Effector CD4-positive, alpha-beta T cell (primary cell): ENCODE data around the gene C9. TPM values are rescaled to one million over a fixed set of nuclear protein-coding genes. Genes with fewer than 3 reads are reported as not detected.
"Not testable (repeated sequence)": the region's sequence is repeated elsewhere in the genome, so short reads cannot be mapped to it uniquely, and the experiment has no call there.

Experiments
- DNase-seq: peaks from one replicate; pipeline ENCODE4 v3.0.0-alpha.2; 2020
- total RNA-seq: gene quantifications from one replicate; lab custom pipeline; 2026; lab: John Stamatoyannopoulos, UW

The C9 gene
- not detected for total RNA-seq

DNA sequence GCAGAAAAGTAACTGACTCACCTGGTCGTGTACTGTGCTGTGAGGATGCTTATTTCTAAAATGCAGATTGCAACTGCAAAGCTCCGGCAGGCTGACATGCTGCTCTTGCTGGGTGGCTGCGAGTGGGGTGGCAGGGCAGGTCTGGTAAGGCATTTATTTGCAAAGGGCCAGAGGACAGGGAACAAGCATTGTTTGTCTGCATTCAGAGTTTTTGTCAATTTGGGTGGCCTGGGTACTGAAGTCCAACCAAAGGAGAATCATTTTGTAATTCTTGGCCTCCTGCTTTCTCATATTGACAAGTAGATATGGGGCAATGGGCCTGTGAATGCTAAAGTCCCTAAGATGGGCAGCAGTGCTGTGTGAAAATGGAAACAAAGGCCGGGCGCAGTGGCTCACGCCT, at the start of gene C9:
Gene C9, minus strand, starts transcription at position 129 of the 400 bp plus-strand sequence. Its CDS starts 31 bp downstream, at position 98.
- DNase-seq = no peak

GRCh38 chr5:39413771-39414170, 49.5 kb upstream of the C9 start:
- DNase-seq = no peak

- no peak for DNase-seq
Measured at GRCh38 chr5:39412721-39413394, 48.6 kb upstream of the C9 start.

DNA sequence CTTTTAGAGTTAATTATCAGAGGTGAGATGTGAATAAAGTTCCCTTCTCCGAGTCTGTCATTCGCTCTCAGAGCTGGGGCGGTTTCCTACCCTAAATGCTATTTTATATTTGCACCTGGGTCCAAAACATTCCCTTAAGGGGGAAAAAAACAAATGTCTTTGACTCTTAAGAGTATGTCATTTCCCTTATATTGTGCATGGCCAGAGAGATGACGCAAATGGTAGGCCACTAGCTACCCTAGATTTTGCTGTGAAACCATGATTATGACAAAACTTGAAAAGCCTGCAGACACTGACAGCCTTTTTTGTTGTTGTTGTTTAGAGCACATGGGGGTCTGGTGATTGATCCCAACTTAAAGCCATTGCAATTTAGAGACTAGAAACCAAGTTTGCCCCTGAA, 47.7 kb upstream of the C9 start:
- no peak for DNase-seq

- no peak for DNase-seq
Measured at GRCh38 chr5:39411061-39411460, 46.8 kb upstream of the C9 start.

DNA sequence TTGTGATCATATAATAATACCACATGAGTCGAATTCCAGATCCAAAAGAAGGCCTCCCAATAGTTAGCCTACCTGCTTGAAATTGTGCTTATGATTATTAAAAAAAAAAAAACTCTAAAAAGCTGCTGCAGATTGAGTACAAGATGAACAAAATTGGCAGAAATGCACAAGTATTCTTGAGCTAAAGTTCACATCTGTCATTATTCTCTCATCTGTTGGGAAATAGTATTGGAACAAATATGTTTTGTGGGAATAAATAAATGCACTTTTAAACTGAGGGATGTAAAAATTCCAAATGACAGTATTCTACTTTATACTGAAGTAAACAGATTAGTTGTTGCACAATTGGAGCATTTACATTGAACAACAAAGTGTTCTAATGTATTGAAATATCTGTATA, 44.7 kb upstream of the C9 start:
- DNase-seq = no peak

DNA sequence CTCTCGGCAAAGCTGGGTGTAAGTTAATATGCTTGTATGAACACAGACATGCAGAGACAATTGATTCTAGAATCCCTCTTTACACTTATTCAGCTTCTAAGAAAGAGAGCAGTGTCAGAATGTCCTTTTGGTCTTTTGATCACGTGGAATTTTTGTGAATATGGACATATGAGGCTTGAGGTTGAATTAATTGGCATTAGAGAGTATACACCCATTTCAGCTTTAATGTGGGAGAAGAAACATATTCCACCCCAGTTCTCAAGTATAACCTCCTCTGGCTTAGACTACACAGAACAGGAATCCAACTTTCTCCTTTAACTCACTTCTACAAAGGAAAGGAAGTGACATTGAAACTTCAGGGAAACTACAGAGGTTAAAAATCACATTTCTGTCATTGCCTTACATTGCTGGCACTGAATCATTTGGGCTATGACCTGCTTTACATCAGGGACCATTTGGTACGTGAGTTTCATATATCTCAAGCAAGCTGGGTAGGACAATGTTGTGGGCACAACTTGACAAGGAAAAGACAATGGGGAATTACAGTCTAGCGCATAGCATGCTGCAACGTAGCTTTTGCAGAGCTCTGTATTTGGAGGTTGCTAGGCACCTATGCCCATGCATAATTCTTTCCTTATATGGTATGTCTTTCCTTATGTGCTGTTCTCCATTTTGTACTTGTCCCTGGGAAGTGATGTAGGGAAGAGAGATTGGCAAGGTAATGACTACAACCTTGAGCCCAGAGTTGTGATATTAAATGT, 41.0 kb upstream of the C9 start:
- DNase-seq = no peak

GRCh38 chr5:39403761-39404160, 39.5 kb upstream of the C9 start:
- DNase-seq = not testable (repeated sequence)

GRCh38 chr5:39402140-39402539, 37.8 kb upstream of the C9 start:
- not testable (repeated sequence) for DNase-seq

- no peak for DNase-seq
Measured at GRCh38 chr5:39400713-39401578, 36.7 kb upstream of the C9 start.

DNA sequence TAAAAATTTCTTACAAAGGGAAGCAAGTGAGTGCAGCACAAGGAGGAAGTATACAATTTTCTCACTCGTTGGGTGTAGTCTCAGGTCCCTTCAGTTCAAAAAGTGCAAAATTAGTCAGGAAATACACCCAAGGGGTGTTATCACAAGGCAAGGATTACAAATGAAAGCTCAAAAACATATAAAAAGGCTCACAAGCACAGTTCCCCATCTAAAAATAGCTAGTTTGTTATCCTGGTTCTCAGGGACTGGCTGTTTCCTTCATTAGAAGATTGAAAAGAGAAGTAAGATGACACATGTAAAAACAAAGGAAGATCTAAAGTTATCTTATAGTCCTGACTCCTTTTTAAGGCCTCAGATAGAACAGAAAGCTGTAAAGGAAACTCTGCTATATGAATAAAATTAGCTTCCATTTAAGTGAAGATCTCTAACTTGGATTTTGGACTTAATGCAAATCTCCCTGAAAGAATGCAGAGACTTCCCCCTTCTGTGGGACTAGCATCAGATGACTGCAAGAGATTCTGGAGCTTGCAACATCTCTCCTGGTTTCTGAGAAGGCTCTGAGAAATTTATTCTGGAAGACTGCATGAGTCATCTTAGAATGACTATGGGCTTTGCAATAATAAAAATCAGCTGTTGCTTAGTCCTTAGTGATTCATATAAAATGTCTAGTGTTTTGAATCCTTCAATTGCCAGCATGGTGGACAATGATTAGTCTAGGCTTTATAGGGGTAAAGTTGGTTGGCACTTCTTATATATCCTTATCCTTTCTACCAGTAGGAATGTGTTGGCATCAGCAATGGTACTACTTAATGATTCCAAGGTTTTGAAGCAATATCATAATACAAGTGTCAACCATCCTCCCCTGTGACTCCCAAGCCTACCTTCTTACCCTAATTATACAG, 35.1 kb upstream of the C9 start:
- DNase-seq = no peak

DNA sequence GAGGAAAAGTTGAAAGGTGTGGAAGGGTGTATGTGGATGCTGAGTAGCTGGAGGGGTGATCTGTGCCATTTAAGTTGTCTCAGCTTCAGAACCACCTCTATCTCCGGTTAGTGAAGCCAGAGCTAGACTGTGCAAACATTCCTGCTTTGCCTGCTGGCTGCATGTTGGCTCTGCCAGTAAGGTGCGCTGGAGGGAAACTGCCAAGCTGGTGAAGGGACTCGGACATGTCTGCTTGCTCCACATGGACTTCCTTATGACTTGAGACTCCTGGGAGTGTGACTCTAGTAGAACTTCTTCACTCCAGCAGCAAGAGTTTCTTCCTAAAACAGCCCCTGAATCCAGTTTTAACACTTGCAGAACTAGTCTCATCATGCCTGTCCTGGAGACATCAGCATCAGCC, 32.5 kb upstream of the C9 start:
- DNase-seq = no peak

DNA sequence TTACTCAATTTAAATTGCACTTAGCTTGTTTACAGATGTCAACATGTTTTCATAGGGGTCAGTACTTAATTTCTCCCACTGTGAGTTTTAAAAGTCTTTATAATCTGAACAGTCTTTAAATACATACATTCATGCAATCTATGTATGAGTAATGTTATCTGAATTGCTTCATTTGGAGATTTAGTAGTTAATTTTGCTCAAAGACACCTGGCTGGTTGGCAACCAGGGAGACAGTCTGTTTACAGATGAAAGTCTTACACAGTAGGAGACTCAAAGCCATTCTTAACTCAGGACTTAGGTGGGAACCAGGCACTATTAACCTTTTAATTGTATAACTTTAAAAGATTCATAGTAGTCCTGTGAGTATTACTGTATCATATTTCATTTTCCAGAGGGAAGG, 31.2 kb upstream of the C9 start:
- DNase-seq = no peak

GRCh38 chr5:39394946-39395345, 30.7 kb upstream of the C9 start:
- no peak for DNase-seq

DNA sequence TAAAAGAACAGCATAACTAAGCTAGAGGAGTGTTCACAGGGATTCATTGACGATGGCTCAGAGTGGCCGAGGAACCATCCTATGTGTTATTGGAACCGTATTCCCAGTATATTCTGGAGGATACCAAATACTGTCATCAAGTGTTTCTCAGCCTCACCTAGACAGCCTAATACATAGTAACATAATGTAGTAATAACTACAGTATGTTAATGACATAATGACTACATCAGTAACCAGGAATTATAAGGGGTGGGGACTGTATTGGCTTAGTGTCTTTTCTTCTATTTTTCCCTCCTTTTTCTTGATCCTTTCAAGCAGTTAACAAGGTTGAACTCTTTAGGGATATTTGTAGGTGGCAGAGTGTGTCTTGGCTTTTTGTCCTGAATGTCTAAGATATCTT, 26.6 kb upstream of the C9 start:
- DNase-seq = no peak

DNA sequence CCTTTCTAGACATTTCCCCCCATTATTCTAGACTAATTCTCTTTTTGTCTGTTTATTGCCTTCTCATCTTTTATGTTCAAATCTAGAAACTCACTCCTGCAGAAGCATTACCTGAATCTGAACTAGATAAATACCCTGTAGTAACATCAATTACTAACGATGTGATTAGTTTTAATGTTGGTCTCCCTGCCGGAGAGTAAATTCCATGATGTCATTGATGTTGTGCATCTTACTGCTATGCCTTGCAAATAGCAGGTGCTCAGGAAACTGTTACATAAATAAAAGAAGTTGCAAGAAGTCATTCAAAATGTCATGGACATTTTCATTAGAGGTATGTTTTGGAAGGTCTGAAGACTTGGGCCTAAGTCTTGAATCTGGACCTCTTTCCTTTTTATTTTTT, 23.0 kb upstream of the C9 start:
- DNase-seq = no peak

DNA sequence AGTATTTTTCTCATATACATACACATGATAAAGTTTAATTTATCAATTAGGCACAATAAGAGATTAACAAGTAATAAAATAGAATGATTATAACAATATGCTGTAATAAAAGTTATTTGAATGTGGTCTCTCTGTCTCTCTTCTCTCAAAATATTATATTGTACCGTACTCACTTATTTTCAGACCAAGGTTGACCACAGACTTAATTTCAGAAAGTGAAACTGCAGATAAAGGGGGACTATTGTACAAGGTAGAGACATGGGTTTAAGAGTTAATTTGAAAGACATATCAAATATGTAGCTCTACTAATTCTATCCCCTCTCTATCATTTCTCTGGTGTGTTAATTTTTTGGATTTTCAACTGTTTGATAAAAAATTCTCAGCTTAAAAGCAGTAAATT, 20.0 kb upstream of the C9 start:
- no peak for DNase-seq

DNA sequence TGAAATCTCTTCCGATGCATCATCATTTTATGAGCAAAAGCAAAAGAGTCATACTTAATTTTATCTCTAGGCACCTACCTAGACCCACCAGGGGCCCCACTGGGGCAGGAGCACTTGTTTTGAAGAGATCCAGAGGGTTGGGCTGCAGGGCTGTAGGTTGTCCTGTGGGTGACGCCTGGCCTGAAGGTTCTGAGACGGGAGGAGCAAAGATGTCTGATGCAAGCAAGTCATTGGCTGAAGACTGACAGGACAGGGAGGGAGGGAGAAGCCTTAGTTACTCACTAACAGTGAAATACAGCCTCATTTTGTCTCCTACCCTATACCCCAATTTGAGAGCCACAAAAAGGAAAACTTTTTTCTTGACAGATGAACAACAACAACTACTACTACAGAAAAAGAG, 17.1 kb upstream of the C9 start:
- DNase-seq = no peak

DNA sequence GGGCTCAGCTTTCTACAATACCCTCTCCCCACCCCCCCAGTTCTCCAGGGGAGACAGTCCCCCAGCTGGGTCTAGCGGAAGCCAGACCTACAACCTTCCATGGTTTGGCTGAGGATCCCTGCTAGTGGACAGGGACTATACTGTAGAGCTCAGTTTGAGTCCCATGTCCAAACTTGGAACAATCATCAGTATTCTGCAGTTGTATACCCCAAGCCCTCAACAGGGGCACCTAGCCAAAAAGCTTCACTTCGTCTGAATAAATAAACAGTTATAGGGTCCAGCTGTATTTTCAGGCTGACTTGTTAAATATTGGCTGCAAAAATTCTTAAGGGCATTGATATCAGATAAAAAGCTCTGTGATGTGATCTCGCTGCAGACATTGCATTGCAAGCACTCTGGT, 15.4 kb upstream of the C9 start:
- DNase-seq = no peak

DNA sequence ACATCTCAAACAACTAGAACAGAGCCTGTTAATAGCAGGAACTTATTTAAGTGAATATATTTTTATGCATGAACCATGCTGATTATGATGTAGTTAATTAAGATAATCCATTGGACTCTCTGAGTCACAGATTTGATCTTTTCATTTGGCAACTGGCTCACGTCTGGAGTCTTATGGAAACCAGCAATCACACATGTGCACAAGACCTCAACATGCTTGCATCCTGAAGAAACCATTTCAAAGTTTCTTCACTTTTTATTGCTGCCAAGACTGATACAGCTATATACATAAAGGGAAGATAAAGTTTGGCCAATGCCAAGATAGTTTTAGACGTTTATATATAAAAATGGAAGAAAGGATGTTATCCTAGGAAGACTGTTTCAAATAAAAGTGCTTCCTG, 13.3 kb upstream of the C9 start:
- no peak for DNase-seq

GRCh38 chr5:39376293-39376714, 12.0 kb upstream of the C9 start:
- DNase-seq = no peak

DNA sequence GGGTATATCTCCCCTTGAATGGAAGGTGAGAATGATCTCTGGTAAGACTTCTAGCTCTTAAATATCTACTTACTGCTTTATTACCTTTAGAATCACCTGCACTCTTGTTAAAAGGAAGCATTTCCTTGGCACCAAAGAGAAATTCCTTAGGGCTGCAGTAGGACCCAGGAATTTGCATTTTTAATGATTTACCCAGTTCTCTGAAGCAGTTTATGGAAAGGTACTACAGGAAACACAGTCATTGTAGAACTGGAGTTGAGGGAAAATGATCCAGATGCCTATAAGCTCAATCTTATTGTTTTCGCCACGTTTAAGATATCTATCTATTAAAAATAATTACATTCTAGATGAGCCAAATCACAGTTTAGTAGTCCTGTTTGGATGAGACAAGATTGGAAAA, 9.5 kb upstream of the C9 start:
- no peak for DNase-seq

DNA sequence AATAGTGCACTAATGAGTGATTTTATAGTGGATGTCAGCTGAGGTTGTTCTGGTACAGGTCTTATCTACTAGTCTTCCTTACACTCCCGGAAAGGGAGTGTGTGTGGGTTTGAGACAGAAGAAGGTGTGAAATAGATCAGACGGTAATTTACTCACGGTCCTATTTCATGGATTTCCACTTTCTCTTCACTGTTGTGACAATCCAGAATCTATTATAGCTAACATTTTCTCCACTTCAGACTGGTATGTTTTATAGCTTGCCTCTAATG, 7.0 kb upstream of the C9 start:
- DNase-seq = no peak
